Hindlimb muscle (tissue), 1 donor: ENCODE measurements around the gene COL26A1. TPM values are rescaled to one million over a fixed set of nuclear protein-coding genes. Genes with fewer than 3 reads are reported as not detected.
"Not testable (repeated sequence)": the region's sequence is repeated elsewhere in the genome, so short reads cannot be mapped to it uniquely, and the experiment has no call there.

Experiments used
- DNase-seq: peaks from one replicate; pipeline ENCODE4 v3.0.0-alpha.2; 2013
- polyA plus RNA-seq: library from polyadenylated mRNA; unstranded; fragments of 120-200 nt; gene quantifications from one replicate; pipeline ENCODE4 v1.2.1, GENCODE V29; 2013; ENCODE audit not compliant: insufficient read length

The COL26A1 gene
- polyA plus RNA-seq, 1 donor = 2.4 TPM

DNA sequence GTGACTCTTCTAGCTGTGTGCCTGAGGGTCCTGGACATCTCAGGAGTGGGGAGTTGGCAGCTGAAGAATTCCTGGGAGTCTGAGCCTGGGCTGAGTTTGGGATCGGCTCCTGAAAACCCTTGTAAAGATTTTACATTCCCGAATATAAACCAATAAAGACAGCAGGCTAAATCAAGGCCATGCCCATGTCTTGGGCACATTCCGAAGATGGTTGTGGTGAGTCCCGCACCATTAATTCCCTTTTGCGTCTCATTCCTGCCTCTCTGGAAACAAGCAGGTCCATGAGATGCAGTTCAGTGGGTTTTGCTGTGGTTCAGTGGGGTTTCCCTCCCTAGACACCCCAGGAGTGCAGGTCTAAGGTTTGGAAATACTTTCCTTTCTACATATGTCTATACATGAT, 90.9 kb downstream of the COL26A1 start:
- DNase-seq = no peak

DNA sequence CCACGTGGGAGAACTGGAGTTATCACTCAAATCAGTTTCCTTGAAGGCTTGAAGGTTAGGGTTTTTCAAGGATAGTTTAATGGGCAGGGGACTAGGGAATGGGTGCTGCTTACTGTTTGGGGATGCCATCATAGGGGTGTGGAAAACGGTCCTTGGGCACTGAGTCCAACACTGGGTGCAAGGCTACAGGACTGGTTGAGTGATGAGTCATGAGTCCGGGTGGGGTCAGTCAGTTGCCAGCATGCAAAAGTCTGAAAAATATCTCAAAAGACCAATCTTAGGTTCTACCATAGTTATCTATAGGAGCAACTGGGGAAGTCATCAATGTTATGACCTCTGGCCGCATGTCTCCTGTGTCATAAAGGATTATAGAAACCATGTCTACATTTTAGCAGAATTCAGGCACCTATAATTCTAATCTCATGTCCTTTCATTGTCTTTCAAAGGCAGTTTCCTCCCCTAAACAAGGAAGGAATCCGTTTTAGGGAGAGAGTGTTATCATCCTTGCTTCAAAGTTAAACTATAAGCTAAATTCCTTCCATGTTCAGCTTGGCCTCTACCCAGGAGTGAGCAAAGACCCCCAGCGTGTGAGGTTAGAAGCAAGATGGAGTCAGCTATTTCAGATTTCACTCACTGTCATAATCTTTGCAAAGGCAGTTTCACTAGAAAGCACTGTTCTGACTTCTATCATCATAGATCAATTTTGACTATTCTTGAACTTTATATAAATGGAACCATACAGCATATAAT, 94.5 kb downstream of the COL26A1 start:
- DNase-seq = no peak

DNA sequence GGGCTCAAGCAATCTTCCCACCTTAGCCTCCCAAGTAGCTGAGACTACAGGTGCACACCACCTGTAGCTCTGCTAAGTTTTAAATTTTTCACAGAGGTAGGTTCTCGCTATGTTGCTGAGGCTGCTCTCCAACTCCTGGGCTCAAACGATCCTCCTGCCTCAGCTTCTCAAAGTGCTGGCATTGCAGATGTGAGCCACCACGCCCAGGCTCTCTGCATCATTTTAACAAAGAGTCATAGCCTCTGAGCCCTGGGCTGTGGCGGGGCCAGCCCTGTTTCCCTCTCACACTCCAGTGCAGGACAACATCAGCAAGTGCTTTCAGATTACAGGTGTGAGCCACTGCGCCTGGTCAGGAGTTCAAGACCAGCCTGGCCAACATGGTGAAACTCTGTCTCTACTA, 102.5 kb downstream of the COL26A1 start:
- DNase-seq = no peak

DNA sequence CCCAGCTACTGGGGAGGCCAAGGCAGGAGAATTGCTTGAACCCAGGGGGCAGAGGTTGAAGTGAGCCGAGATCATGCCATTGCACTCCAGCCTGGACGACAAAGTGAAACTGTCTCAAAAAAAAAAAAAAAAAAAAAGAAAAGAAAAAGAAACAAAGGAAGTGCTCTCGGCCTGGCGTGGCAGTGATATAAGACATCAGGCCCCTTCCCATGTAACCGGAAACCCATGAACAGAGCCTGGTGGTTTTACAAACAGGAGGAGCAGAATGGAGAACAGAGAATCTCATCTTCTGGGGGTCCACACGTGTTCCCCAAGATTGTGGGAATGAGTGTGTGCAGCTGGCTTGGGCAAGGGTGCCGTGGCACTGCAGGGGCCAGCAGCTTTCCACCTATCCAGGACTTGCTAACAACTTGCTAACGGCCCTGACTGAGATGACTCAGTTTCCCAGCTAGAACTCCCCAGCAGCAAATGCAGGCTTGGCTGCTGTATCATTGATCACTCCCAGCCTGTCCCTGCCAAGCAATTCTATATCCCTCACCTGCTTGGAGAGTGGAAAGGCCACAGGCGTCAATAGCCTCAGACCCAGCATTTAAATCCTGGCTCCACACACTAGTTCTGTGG, 103.0 kb downstream of the COL26A1 start:
- DNase-seq = no peak

DNA sequence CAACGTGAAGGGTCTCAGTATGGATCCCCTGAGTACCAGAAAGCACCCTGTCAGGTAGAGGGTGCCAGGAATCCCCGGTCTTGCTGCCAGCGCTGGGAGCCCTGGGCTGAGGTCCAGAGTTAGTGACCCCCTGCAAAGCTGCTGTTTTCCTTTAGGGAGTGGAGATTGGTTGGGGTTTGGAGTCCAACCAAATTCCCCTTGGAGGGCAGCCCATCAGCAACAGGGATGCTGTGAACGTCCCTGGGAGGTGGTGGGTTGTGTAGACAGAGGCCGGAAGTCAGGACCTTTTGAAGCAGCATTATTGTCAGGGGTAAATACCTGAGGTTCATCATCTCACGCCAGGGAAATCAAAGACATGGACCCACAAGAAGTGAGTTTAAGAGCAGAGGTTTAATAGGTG, 104.2 kb downstream of the COL26A1 start:
- no peak for DNase-seq

DNA sequence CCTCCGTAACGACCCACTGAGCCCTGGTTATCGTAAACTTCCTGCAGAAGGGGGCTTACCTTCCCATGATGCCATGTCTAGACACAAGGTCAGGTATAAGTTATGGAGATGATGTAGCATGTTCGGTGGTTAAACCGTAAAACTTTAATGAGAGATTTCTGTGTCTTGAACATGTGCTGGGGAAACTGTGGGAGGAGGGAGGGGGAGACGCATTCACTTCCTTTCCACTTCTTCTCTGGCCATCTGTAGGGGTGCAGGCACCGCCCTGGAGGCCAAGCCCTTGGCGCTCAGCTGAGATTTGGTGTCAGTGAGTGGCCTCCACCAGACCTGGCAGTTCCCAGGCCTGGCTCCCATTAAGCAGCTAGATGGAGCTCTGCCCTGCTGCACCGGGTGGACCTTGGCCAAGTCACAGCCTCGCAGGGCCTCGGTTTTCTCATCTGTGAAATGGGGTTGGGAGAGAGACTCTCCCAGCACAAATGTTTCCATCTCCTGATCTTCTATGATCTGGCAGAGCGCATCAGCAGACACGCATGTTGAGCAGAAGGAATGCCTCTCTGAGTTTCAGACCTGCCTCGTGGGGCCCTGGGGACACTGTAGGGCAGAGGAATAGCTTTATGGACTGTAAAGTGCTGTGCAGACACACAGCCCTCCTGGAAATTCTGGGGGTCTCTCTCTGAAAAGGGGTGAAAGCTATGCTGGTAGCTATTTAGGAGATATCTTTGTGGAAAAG, 106.0 kb downstream of the COL26A1 start:
- DNase-seq = no peak

DNA sequence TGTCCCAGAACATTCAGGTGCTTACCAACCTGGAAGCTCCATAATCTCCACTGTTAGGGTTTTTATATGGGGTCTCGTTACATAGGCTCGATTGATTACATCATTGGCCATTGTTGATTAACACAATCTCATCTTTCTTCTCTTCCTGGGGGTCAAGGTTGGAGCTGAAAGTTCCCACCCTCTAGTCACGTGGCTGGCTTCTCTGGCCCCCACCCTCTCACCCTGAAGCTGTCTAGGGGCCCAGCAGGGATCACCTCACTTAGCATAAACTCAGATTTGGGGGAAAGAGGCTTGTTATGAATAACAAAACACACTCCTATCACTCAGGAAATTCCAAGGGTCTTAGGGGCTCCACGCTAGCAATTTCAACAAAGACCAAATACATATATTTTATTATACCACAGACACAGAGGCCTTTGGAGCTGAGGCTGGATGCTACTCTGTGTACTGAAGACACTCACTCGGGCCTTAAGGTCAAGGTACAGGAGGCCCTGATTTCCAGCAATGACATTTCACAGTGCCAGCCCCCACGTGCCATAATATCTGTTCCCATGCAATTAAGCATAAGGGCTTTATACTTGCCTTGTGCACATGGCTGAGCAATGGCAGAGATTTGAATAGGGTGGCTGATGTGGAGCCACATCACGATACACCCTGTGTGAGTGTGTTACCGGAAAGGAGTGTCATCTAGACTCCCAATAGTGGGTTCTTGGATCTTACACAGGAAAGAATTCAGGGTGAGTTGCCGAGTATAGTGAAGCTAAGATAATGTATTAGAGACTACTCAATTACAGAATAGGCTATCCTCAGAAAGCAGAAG, 108.2 kb downstream of the COL26A1 start:
- no peak for DNase-seq

DNA sequence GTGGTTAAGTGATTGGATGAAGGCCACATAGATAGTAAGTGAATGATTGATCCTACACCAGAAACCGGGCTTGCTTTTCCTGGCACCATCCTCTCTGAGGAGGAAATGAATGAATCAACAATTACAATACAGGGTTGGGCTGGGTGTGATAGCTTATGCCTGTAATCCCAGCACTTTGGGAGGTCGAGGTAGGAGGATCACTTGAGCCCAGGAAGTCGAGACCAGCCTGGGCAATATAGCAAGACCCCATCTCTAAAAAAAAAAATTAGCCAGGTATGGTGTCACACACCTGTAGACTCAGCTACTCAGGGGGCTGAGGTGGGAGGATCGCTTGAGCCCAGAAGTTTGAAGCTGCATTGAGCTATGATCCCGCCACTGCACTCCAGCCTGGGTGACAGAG, 111.5 kb downstream of the COL26A1 start:
- no peak for DNase-seq

DNA sequence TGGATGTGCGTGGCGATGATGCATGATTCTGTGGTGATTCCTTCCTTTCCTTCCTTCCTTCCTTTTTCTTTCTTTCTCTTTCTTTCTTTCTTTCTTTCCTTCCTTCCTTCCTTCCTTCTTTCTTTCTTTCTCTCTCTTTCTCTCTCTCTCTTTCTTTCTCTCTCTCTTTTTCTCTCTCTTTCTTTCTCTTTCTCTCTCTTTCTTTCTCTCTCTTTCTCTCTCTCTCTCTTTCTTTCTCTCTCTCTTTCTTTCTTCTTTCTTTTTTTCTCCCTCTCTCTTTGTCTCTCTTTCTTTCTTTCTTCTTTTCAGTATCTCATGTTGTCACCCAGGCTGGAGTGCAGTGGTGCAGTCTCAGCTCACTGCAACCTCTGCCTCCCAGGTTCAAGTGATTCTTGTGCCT, 113.0 kb downstream of the COL26A1 start:
- not testable (repeated sequence) for DNase-seq

DNA sequence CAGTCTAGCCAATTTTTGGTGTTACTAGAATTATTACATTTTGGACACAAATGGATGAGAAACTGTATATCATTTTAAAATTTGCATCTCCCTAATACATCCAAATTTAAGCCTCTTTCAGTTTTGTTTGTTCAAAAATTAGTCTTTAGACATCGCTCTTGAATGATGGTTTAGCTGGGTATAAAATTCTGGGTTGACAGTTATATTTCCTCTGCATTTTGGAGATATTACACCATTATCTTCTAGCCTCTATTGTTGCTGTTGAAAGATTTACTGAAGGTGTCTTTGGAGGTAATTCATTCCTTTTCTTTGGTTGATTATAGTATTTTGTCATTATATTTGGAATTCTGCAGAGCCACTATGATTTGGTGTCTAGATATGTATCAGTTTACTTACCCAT, 116.5 kb downstream of the COL26A1 start:
- no peak for DNase-seq

DNA sequence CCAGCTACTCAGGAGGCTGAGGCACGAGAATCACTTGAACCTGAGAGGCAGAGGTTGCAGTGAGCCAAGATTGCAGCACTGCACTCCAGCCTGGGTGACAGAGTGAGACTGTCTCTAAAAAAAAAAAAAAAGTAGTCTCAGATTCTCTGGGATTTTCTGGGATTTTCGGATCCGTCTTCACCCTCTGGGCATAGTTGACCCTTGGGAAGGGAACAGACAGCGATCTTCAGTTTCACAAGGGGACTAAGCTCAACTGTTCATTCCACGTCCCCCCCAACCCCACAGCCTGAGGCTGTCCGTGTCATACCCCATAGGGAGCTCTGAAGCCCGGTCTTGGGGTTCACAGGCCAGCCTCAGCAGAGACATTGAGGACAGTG, 123.4 kb downstream of the COL26A1 start:
- not testable (repeated sequence) for DNase-seq

DNA sequence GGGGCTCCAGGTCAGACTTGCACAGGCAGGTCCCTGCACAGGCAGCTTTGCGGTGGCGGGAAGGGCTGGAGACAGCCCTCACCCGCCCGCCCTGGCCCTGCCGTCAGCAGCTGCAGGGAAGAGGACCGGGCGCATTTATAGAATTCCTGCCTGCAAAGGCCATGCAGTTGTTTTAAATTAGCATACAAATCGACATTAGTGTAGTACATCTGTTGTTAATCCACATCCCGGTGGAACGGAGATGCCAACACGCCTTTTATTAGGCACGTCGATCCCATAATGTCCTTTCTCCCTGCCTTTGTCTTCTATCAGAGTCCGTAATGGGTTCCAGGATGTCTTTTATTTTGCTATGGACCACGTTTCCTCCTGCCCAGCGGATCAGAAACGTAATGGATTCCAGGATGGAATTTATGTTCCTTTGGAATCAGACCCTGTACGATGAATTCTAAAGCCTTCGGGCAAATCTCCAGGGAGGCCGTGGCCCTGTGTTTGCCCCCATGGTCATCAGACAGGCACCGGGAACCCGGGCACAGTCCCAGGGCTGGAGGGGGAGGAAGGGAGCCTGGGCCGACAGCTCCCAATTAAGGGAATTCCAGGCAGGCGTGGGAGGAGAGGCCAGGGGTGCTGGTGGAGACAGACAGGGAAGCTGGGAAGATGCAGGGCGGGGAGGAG, 123.9 kb downstream of the COL26A1 start:
- peak; percentile 28 for DNase-seq

DNA sequence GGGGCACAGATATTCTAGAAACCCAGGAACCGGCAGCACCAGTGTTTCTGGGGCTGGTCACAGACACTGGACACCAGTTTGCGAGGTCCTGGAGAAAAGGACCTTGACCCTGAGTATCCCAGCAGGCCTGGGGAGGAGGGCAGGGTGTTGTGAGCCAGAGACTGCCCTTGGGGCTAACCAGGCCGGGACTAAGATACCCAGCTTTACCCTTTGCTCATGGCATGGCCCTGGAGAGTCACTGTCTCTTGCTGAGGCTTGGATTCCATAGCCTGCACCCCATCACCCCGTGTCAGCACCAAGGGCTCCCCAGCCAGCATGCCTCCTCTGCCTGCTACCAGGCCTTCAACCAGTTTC, 124.4 kb downstream of the COL26A1 start:
- DNase-seq = no peak

DNA sequence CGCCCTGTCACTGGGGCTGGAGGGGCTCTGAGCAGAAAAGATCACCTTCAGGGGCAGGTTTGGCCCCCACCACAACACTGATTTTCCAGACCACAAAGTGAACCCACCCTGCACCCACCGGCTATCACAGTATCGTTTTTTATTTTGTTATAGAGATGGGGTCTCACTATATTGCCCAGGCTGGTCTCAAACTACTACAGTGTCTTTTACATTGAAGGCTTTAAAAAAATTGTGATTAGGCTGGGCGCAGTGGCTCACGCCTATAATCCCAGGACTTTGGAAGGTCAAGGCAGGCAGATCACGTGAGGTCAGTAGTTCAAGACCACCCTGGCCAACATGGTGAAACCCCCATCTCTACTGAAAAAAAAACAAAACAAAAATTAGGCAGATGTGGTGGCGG, 125.1 kb downstream of the COL26A1 start:
- no peak for DNase-seq

DNA sequence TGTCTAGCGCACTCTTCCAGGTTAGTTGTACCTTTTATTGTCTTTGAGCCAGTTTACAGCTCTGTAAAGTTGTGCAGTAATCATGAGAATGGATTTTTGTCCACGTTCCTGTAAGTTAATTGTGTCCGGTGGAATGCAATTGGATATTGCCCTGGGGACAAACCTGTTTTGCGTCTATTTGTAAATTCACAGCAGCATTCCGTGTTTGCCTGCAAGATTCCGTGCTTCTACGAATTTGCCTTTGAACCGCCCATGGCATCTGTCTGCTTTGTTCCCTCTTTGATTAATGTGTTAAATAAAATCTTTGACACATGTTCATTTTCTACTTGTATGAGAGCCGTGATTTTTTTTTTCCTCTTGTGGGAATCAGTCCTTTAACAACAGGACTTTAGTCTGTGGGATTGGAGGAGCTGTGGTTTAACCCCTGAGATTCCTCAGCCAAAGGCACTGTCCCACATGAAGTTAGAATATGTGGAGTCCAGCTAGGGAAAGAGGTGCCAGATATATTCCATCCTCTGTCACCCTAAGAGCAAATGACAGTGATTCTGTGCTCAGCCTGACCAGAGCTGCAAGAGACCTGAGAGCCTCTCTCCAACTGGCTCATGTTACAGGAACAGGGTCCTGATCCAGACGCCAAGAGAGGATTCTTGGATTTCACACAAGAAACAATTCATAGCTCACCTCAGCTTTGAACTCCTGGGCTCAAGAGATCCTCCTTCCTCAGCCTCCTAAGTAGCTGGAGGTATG, 126.3 kb downstream of the COL26A1 start:
- no peak for DNase-seq

DNA sequence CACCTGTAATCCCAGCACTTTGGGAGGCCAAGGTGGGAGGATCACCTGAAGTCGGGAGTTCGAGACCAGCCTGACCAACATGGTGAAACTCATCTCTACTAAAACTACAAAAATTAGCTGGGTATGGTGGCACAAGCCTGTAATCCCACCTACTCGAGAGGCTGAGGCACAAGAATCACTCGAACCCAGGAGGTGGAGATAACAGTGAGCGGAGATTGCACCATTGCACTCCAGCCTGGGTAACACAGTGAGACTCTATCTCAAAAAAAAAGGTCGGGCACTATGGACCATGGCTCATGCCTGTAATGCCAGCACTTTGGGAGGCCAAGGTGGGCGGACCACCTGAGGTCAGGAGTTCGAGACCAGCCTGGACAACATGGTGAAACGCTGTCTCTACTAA, 127.8 kb downstream of the COL26A1 start:
- DNase-seq = not testable (repeated sequence)

DNA sequence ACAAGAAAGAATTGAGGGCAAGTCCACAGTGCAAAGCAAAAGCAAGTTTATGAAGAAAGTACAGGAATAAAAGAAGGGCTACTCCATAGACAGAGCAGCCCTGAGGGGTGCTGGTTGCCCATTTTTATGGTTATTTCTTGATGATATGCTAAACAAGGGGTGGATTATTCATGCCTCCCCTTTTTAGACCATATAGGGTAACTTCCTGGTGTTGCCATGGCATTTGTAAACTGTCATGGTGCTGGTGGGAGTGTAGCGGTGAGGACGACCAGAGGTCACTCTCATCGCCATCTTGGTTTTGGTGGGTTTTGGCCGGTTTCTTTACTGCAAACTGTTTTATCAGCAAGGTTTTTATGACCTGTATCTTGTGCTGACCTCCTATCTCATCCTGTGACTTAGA, 128.8 kb downstream of the COL26A1 start:
- DNase-seq = not testable (repeated sequence)

DNA sequence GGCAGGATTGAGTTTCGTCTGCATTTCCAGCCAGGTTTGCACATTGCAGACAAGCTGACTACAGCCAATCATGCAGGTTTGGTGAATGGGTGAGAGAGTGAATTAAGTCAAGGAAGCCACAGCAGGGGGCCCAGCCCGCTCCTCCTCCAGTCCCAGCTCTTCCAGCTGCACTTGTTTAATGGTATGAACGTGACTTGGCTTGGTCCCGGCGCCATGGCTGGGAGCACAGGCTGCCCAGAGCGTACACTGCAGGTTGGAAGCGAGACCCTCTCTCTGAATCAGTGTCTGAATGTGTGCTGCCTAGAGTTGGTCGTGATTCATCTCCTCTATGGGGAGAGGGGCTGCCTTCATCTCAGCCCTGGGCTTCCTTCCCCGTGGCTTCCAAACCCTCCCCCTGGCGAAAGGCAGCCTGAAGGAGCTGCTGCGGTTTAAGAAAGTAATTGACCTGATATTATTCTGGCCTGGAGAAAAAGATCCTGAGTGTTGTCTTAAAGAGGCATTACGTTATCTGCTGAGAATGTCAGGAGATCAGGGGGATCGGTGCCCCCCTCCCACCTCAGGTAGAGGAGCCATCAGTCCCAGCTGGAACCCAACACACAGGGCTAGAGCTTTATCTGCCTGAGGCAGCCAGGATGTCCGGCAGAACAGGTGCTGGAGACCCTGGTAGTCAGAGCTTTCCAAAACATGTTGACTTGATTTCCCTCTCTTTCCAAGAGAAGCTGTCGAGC, 132.1 kb downstream of the COL26A1 start:
- no peak for DNase-seq

DNA sequence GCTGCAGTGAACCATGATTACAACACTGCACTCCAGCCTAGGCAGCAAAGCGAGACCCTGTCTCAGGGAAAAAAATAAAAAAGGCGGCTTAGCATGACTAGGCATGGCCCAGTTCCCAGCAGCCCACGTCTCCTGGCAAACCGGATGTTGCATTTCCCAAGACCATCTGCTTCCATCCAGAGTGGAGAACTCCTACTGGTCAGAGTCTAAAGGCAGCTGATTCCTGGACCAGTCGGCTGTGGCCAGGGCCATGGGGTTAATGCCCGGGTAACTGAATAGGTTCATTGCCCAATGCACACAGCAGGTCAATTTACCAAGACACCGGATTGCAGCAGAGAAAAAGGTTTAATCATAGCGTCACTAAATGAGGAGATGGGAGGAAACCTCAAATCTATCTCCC, 133.3 kb downstream of the COL26A1 start:
- no peak for DNase-seq

DNA sequence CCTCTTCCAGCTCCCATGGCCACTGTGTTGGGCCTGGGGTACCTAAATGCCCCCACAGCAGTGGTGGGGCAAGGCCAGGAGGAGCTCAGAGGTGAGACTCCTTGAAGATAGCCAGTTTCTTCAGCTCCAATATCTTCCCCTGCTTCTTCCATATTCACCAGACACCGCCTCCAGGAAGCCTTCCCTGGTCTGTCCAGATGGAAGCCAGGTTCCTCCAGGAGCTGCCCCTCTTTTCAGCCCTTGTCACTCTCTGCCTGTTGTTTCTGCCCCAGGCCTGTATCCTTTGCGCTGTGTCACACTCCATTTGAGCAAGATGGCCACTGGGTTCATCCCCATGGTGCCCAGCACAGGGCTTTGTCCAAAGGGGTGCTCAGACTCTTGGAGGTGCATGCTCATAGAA, 138.7 kb downstream of the COL26A1 start:
- DNase-seq = no peak
